Endodermal cell (in vitro differentiated cells): ENCODE measurements around the gene LCE3B. TPM values are rescaled to one million over a fixed set of nuclear protein-coding genes. Genes with fewer than 3 reads are reported as not detected.

Source experiments
- DNase-seq: peaks from one replicate; pipeline ENCODE4 v3.0.0-alpha.2; 2017
- H3K27ac ChIP-seq: 2 replicates; pipeline ENCODE4 v1.5.1; 2013; ENCODE audit warnings: mild to moderate bottlenecking, low read depth, low read length, moderate library complexity
- H3K27me3 ChIP-seq: 2 replicates; pipeline ENCODE4 v1.6.1; 2013; ENCODE audit warnings: mild to moderate bottlenecking, low read length, moderate library complexity; ENCODE audit not compliant: insufficient read depth, control insufficient read depth, poor library complexity, severe bottlenecking
- H3K36me3 ChIP-seq: 2 replicates; pipeline ENCODE4 v1.7.0; 2013; ENCODE audit warnings: mild to moderate bottlenecking, low read length, moderate library complexity; ENCODE audit not compliant: control insufficient read depth, insufficient read depth
- H3K4me1 ChIP-seq: one replicate; pipeline ENCODE4 v1.7.0; 2013; ENCODE audit warnings: low read length; ENCODE audit not compliant: control insufficient read depth, insufficient read depth
- H3K4me3 ChIP-seq: 2 replicates; pipeline ENCODE4 v1.5.1; 2013; ENCODE audit warnings: mild to moderate bottlenecking, low read length, moderate library complexity
- H3K9ac ChIP-seq: 2 replicates; pipeline ENCODE4 v1.6.1; 2013; ENCODE audit warnings: mild to moderate bottlenecking, low read length, moderate library complexity; ENCODE audit not compliant: poor library complexity, severe bottlenecking; ENCODE audit errors: extremely low read depth
- H3K9me3 ChIP-seq: 2 replicates; pipeline ENCODE4 v1.6.1; 2013; ENCODE audit warnings: mild to moderate bottlenecking, low read length, moderate library complexity; ENCODE audit not compliant: control insufficient read depth
- H3K27ac Mint-ChIP-seq: 2 replicates; pipeline ENCODE4 v1.8.0; 2020; ENCODE audit warnings: mixed read lengths
- H3K27me3 Mint-ChIP-seq: 2 replicates; pipeline ENCODE4 v1.8.0; 2021; ENCODE audit warnings: mild to moderate bottlenecking, mixed read lengths; ENCODE audit not compliant: insufficient read depth
- H3K36me3 Mint-ChIP-seq: 2 replicates; pipeline ENCODE4 v1.8.0; 2020; ENCODE audit warnings: low read depth, mixed read lengths
- H3K4me1 Mint-ChIP-seq: 2 replicates; pipeline ENCODE4 v1.8.0; 2020; ENCODE audit warnings: mixed read lengths
- H3K4me3 Mint-ChIP-seq: 2 replicates; pipeline ENCODE4 v1.8.0; 2020; ENCODE audit warnings: mild to moderate bottlenecking, moderate library complexity, mixed read lengths
- H3K9me3 Mint-ChIP-seq: 2 replicates; pipeline ENCODE4 v1.8.0; 2020; ENCODE audit warnings: mild to moderate bottlenecking, mixed read lengths
- WGBS, 2 experiments: methylation state at CpG; one replicate each; pipeline versions ENCODE4 v1.1.5 to v1.1.7; 2013; ENCODE audit warnings: missing lambda C conversion rate in 2 of 2, mixed read lengths in 1 of 2; ENCODE audit not compliant: insufficient coverage in 1 of 2, insufficient read length in 1 of 2; 5-methylcytosine and 5-hydroxymethylcytosine counted together
- long read RNA-seq, 4 experiments: library from polyadenylated mRNA in 2 of 4; library from RNA in 1 of 4; library from capped mRNA in 1 of 4; stranded (forward) in 3 of 4; unstranded in 1 of 4; transcript quantifications; one replicate each; pipeline ENCODE4 v2.0.0, GENCODE V29; 2020 to 2021; ENCODE audit warnings: inconsistent platforms in 1 of 4
- polyA plus RNA-seq, 2 experiments: library from polyadenylated mRNA; stranded (reverse); fragments of 50-300 nt; gene quantifications; one replicate each; pipeline ENCODE4 v1.2.3, GENCODE V29; 2013
- total RNA-seq, 2 donors: library from RNA; stranded (reverse); fragmentation: NEBNext Ultra II Directional in 1 of 2; extraction: Animal tissue kit (Norgen Biotek cat#: 25700) in 1 of 2; gene quantifications; 2 replicates in 1 of 2; 3 replicates in 1 of 2; pipeline ENCODE4 v1.2.1, GENCODE V29; 2021
- TF ChIP-seq, protein P1 (sequence below): fragments of 200-600 bp; sonication (generic); conservative IDR thresholded peaks from 2 replicates; pipeline ENCODE4 v1.5.0; 2021; ENCODE audit warnings: antibody characterized with exemption, mild to moderate bottlenecking

LCE3B gene, protein sequence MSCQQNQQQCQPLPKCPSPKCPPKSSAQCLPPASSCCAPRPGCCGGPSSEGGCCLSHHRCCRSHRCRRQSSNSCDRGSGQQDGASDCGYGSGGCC
- not detected for total RNA-seq
- polyA plus RNA-seq (2013, experiment 1 of 2) = not detected
- polyA plus RNA-seq (2013, experiment 2 of 2) = not detected
- long read RNA-seq, experiment 1 = 0 reads
- long read RNA-seq, experiment 2 = 0 reads
- long read RNA-seq, experiment 3 = 0 reads
- long read RNA-seq, experiment 4 = 0 reads

DNA sequence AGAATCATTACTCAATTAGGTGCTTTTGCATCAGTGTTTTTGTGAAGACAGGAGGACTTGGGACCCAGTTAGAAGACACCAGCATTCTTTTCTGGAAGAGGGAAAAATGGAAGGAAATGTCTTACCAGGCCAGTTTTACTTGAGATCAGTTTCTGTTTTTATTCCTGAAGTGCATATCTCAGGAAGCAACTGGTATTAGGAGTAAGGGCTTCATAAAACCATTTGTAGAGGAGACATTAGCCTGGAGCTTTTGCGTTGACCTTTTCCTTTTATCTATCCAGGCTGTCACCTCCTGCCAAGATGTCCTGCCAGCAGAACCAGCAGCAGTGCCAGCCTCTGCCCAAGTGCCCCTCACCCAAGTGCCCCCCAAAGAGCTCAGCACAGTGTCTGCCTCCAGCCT is at the start of gene LCE3B:
LCE3B (plus strand) TSS at position 301 of the 400 bp plus-strand sequence; CDS start at position 301, 0 bp downstream.
- WGBS, 2 experiments = no CpG with 5 or more reads among the region's 1 CpG
- Histone ChIP-seq H3K27me3 (no peaks in the 10 kb centered on the region), H3K4me1 (no peaks in the 10 kb centered on the region), H3K9me3 (peaks cover 12% of the 10 kb centered on the region), H3K9ac (no peak within 1 kb of the TSS), H3K36me3 (no peaks in the 10 kb centered on the region), H3K27ac (no peak within 1 kb of the TSS), H3K4me3 (no peak within 1 kb of the TSS)
- no peak for DNase-seq
- Mint-ChIP-seq H3K4me3 (no peak within 1 kb of the TSS), H3K27me3 (no peaks in the 10 kb centered on the region), H3K36me3 (no peaks in the 10 kb centered on the region), H3K4me1 (no peaks in the 10 kb centered on the region), H3K27ac (no peak within 1 kb of the TSS), H3K9me3 (peaks cover 73% of the 10 kb centered on the region)
- TF ChIP-seq, protein P1, sequence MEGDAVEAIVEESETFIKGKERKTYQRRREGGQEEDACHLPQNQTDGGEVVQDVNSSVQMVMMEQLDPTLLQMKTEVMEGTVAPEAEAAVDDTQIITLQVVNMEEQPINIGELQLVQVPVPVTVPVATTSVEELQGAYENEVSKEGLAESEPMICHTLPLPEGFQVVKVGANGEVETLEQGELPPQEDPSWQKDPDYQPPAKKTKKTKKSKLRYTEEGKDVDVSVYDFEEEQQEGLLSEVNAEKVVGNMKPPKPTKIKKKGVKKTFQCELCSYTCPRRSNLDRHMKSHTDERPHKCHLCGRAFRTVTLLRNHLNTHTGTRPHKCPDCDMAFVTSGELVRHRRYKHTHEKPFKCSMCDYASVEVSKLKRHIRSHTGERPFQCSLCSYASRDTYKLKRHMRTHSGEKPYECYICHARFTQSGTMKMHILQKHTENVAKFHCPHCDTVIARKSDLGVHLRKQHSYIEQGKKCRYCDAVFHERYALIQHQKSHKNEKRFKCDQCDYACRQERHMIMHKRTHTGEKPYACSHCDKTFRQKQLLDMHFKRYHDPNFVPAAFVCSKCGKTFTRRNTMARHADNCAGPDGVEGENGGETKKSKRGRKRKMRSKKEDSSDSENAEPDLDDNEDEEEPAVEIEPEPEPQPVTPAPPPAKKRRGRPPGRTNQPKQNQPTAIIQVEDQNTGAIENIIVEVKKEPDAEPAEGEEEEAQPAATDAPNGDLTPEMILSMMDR = no peak

DNA sequence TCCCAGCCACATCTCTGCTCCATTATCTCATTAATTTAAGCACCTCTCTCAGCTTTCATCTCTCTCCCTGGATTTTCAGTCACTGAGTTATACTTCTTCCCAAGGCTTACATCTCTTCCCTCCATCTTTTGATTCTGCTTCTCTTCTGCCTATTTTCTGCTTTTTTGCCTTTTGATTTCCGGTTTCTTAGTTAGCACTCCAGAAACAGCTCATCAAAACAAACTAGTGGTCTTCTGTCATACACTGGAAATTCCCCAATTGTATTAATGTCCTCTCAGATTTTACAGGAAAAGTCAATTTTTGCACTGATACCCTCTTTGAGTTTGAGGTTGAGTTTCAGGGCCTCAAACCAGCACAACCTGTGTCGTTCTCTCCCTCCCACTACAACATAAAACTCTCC is 48.5 kb upstream of the LCE3B start:
- WGBS, 2 experiments = 46 to 67% methylated on average over 1 to 2 of the region's 2 CpGs
- Mint-ChIP-seq H3K9me3 (peaks cover 93% of the 10 kb centered on the region), H3K36me3 (no peaks in the 10 kb centered on the region), H3K27ac (no peak overlapping the region), H3K4me1 (no peaks in the 10 kb centered on the region), H3K4me3 (no peak overlapping the region), H3K27me3 (no peaks in the 10 kb centered on the region)
- Histone ChIP-seq H3K4me1 (no peaks in the 10 kb centered on the region), H3K9me3 (peaks cover 85% of the 10 kb centered on the region), H3K27me3 (no peaks in the 10 kb centered on the region), H3K36me3 (no peaks in the 10 kb centered on the region), H3K9ac (no peak overlapping the region), H3K27ac (no peak overlapping the region), H3K4me3 (no peak overlapping the region)
- DNase-seq = no peak
- TF ChIP-seq, protein P1 = no peak

DNA sequence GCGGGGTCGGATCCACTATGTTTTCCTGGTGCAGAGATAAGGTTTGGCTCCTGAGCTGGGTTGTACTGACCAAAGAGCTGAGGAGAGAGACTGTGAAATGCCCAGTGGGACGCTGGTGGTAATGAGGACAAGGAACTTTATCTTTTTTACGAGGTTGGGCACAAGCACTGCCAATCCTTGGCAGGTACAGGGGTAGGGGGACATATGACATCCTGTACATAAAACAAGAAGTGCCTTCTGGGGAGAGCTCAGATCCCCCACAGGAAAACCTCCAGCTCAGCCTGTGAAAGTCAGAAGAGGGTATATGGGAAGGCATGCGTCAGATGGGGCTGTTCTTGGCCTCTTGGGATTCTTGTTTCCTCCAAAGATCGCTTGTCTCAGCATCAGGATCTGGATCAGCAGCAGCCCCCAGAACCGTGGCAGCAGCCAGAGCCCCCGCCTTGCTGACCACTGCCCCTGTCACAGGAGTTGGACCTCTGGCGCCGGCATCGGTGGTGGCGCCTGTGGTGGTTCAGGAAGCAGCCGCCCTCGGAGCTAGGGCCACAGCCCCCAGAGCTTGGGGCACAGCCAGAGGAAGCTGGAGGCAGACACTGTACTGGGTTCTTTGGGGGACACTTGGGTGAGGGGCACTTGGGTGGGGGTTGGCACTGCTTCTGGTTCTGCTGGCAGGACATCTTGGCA is 47.9 kb upstream of the LCE3B start:
- no peak overlapping the region for H3K4me3 Mint-ChIP-seq
- H3K27ac ChIP-seq = no peak overlapping the region
- no peaks in the 10 kb centered on the region for H3K36me3 ChIP-seq
- no peak overlapping the region for H3K27ac Mint-ChIP-seq
- H3K4me3 ChIP-seq = no peak overlapping the region
- H3K4me1 ChIP-seq = no peaks in the 10 kb centered on the region
- H3K9me3 Mint-ChIP-seq = peaks cover 94% of the 10 kb centered on the region
- TF ChIP-seq, protein P1 = no peak
- H3K27me3 ChIP-seq = no peaks in the 10 kb centered on the region
- no peaks in the 10 kb centered on the region for H3K36me3 Mint-ChIP-seq
- no peak for DNase-seq
- H3K27me3 Mint-ChIP-seq = no peaks in the 10 kb centered on the region
- 52 to 75% methylated on average over 2 to 14 of the region's 14 CpGs for WGBS, 2 experiments
- peaks cover 87% of the 10 kb centered on the region for H3K9me3 ChIP-seq
- no peak overlapping the region for H3K9ac ChIP-seq
- no peaks in the 10 kb centered on the region for H3K4me1 Mint-ChIP-seq
